ENCODE data around the gene DVL3.

DNA sequence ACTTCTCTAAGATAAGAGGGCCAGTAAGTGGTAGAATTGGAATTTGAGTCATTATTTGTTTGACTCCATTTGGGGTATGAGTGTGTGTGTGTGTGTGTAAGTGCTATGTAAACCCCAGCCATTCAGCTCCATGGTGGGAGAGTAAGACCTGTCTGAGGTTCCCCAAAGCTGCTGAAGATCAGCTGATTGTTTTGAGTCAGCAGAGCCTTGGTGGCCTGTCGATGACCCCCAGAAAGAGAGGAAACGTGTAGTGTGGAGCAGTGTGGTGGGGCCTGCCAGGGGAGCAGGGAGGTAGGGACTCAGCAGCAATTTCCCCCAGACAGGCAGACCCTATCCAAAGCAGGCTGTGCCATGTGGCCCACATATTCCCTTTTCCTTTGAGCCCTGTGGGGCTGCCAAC, 5.3 kb downstream of the DVL3 start:
- no peak for TF ChIP-seq REST (IDR thresholded peaks at IDR 0.05)
- no peak for TF ChIP-seq CTCF (IDR thresholded peaks at IDR 0.05; ENCODE audit: low read depth, low read length, missing input control)
- no peak for TF ChIP-seq EGR1 (IDR thresholded peaks at IDR 0.05; ENCODE audit: low read depth in 2 of 2)
- TF ChIP-seq, protein P1, sequence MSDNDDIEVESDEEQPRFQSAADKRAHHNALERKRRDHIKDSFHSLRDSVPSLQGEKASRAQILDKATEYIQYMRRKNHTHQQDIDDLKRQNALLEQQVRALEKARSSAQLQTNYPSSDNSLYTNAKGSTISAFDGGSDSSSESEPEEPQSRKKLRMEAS (IDR thresholded peaks at IDR 0.05): no peak
- no peak for TF ChIP-seq RXRA (IDR thresholded peaks at IDR 0.05)
- no peak for TF ChIP-seq YY1 (IDR thresholded peaks at IDR 0.05)
- no peak for TF ChIP-seq NR2F2 (IDR thresholded peaks at IDR 0.05)
- TF ChIP-seq TAF1 (conservative IDR thresholded peaks at IDR 0.05): no peak
- TF ChIP-seq SP1 (IDR thresholded peaks at IDR 0.05): no peak
- TF ChIP-seq ZBTB33 (IDR thresholded peaks at IDR 0.05): no peak
